HG03064 (cell line): ENCODE measurements around the gene DUSP16.

Experiments
- ATAC-seq: cut with Tn5 transposase; IDR thresholded peaks from one replicate; pipeline ENCODE4 v1.9.1; 2021; ENCODE audit warnings: low read depth; ENCODE audit not compliant: unreplicated experiment

Gene DUSP16

GRCh38 chr12:12550277-12550676 is 12.4 kb downstream of the DUSP16 start:
- ATAC-seq, result no peak

- ATAC-seq, result no peak
Observed at GRCh38 chr12:12549426-12549825, 13.2 kb downstream of the DUSP16 start.

GRCh38 chr12:12548713-12549112 is 13.9 kb downstream of the DUSP16 start:
- no peak for ATAC-seq

GRCh38 chr12:12546314-12546772 is 16.3 kb downstream of the DUSP16 start:
- no peak for ATAC-seq

GRCh38 chr12:12543959-12544358 is 18.7 kb downstream of the DUSP16 start:
- no peak for ATAC-seq

GRCh38 chr12:12542964-12543363 is 19.7 kb downstream of the DUSP16 start:
- no peak for ATAC-seq

- no peak for ATAC-seq
Observed at GRCh38 chr12:12542286-12542685, 20.4 kb downstream of the DUSP16 start.

GRCh38 chr12:12541782-12542181 is 20.9 kb downstream of the DUSP16 start:
- no peak for ATAC-seq

- no peak for ATAC-seq
Observed at GRCh38 chr12:12540261-12541013, 22.2 kb downstream of the DUSP16 start.

GRCh38 chr12:12539028-12539810 is 23.4 kb downstream of the DUSP16 start:
- ATAC-seq, result no peak

GRCh38 chr12:12538535-12538934 is 24.1 kb downstream of the DUSP16 start:
- no peak for ATAC-seq

GRCh38 chr12:12537421-12537820 is 25.2 kb downstream of the DUSP16 start:
- ATAC-seq, result no peak

GRCh38 chr12:12534975-12535374 is 27.7 kb downstream of the DUSP16 start:
- no peak for ATAC-seq

- ATAC-seq, result no peak
Observed at GRCh38 chr12:12534166-12534866, 28.3 kb downstream of the DUSP16 start.

GRCh38 chr12:12533238-12533829 is 29.3 kb downstream of the DUSP16 start:
- ATAC-seq, result no peak

GRCh38 chr12:12531194-12531593 is 31.5 kb downstream of the DUSP16 start:
- no peak for ATAC-seq

GRCh38 chr12:12529783-12530421 is 32.8 kb downstream of the DUSP16 start:
- ATAC-seq, result no peak

- no peak for ATAC-seq
Observed at GRCh38 chr12:12528361-12529270, 34.0 kb downstream of the DUSP16 start.

- ATAC-seq, result no peak
Observed at GRCh38 chr12:12527820-12528296, 34.8 kb downstream of the DUSP16 start.
